HCT116 (cell line): Measurements from ENCODE around the gene HIVEP2. TPM values are rescaled to one million over a fixed set of nuclear protein-coding genes. Genes with fewer than 3 reads are reported as not detected.

Experiments
- ATAC-seq: fragments of 200-7000 bp; cut with Tn5 transposase; 2 replicates; pipeline ENCODE4 v1.9.1; 2020; ENCODE audit warnings: mild to moderate bottlenecking, moderate library complexity
- BruUV-seq: library from RNA; stranded (reverse); fragments of 400-500 nt; replicated peaks from 2 replicates; lab custom pipeline; 2021; lab: Mats Ljungman, UMichigan
- CTCF ChIA-PET: fragments of 300-600 bp; sonication (Branson Sonifier 250); formaldehyde crosslinking; loops from one replicate; lab custom pipeline; 2021; ENCODE audit warnings: antibody characterized with exemption; lab: Charles Lee
- POLR2A ChIA-PET: fragments of 300-600, 350-600 bp; sonication (Branson Sonifier 250); formaldehyde crosslinking; loops from one replicate; lab custom pipeline; 2021; ENCODE audit warnings: antibody characterized with exemption; lab: Charles Lee
- RAD21 ChIA-PET, 2 experiments: fragments of 300-600 bp; sonication (Branson Sonifier 250); formaldehyde crosslinking; loops; one replicate each; lab custom pipeline; 2023; ENCODE audit warnings: low total read pairs in 2 of 2; ENCODE audit not compliant: uncharacterized antibody in 2 of 2, unreplicated experiment in 2 of 2, low non-redundant PET in 1 of 2; lab: Charles Lee
- DNase-seq: peaks from one replicate; pipeline ENCODE4 v3.0.0-alpha.2; 2010; ENCODE audit warnings: low read depth, low spot score
- H2AFZ ChIP-seq: fragments of 200-600 bp; shearing (Covaris generic), sonication (generic); 2 replicates; pipeline ENCODE4 v1.6.1; 2017; ENCODE audit warnings: low read depth, mixed run types, mixed read lengths, antibody characterized with exemption, low read length; ENCODE audit not compliant: poor library complexity, severe bottlenecking
- H3K27ac ChIP-seq: 2 replicates; pipeline ENCODE4 v1.5.1; 2012; ENCODE audit warnings: low read depth, low read length
- H3K27me3 ChIP-seq: fragments of 200-600 bp; sonication (generic); 2 replicates; pipeline ENCODE4 v1.6.1; 2016; ENCODE audit warnings: mixed run types, low read length, mixed read lengths; ENCODE audit not compliant: insufficient read depth
- H3K36me3 ChIP-seq, 2 experiments: fragments of 200-500 bp in 1 of 2; fragments of 200-600 bp in 1 of 2; sonication (Bioruptor generic) in 1 of 2; sonication (generic) in 1 of 2; 2 replicates each; pipeline versions ENCODE4 v1.5.1 to v1.6.1; 2014 to 2016; ENCODE audit warnings: low read length in 2 of 2, inconsistent platforms in 1 of 2, mixed read lengths in 1 of 2, mixed run types in 1 of 2; ENCODE audit not compliant: insufficient read depth in 2 of 2, control insufficient read depth in 1 of 2
- H3K4me1 ChIP-seq, 2 experiments: fragments of 200-600 bp in 1 of 2; sonication (generic) in 1 of 2; 2 replicates each; pipeline versions ENCODE4 v1.5.1 to v1.6.1; 2012 to 2017; ENCODE audit warnings: low read length in 2 of 2, inconsistent platforms in 1 of 2, mild to moderate bottlenecking in 1 of 2, mixed read lengths in 1 of 2, mixed run types in 1 of 2, moderate library complexity in 1 of 2; ENCODE audit not compliant: insufficient read depth in 2 of 2, control insufficient read depth in 1 of 2
- H3K4me2 ChIP-seq: fragments of 200-600 bp; sonication (generic); 2 replicates; pipeline ENCODE4 v1.6.1; 2017; ENCODE audit warnings: mixed run types, low read length, mixed read lengths
- H3K4me3 ChIP-seq, 2 experiments: fragments of 200-600 bp in 1 of 2; sonication (generic) in 1 of 2; replicated peaks in 1 of 2; 2 replicates each; pipeline ENCODE4 v1.5.1; 2011 to 2016; ENCODE audit warnings: low read length in 2 of 2, control low read depth in 1 of 2, low read depth in 1 of 2, mild to moderate bottlenecking in 1 of 2, mixed read lengths in 1 of 2, mixed run types in 1 of 2
- H3K79me2 ChIP-seq: fragments of 200-600 bp; sonication (generic); 2 replicates; pipeline ENCODE4 v1.6.1; 2017; ENCODE audit warnings: mild to moderate bottlenecking, mixed run types, low read length, moderate library complexity, mixed read lengths; ENCODE audit not compliant: insufficient read depth
- H3K9ac ChIP-seq: fragments of 200-600 bp; sonication (generic); 2 replicates; pipeline ENCODE4 v1.6.1; 2016; ENCODE audit warnings: low read length, mixed read lengths
- H3K9me2 ChIP-seq: fragments of 200-600 bp; sonication (generic), shearing (Covaris generic); 2 replicates; pipeline ENCODE4 v1.6.1; 2017; ENCODE audit warnings: mixed run types, mild to moderate bottlenecking, moderate library complexity; ENCODE audit not compliant: insufficient read depth
- H3K9me3 ChIP-seq, 2 experiments: fragments of 200-500 bp in 1 of 2; fragments of 200-600 bp in 1 of 2; sonication (Bioruptor generic) in 1 of 2; sonication (generic) in 1 of 2; 2 replicates each; pipeline ENCODE4 v1.6.1; 2014 to 2017; ENCODE audit warnings: low read length in 2 of 2, mixed read lengths in 2 of 2, inconsistent platforms in 1 of 2, low read depth in 1 of 2, mild to moderate bottlenecking in 1 of 2, mixed run types in 1 of 2, moderate library complexity in 1 of 2; ENCODE audit not compliant: control insufficient read depth in 1 of 2, insufficient read depth in 1 of 2
- H4K20me1 ChIP-seq: fragments of 200-600 bp; sonication (generic), shearing (Covaris generic); 2 replicates; pipeline ENCODE4 v1.6.1; 2017; ENCODE audit warnings: mixed run types, mild to moderate bottlenecking, moderate library complexity; ENCODE audit not compliant: insufficient read depth
- CEBPB ChIP-seq: IDR thresholded peaks from 2 replicates; pipeline ENCODE4 v1.6.1; 2012; ENCODE audit warnings: low read depth
- EZH2 ChIP-seq: fragments of 200-600 bp; sonication (generic); IDR thresholded peaks from 2 replicates; pipeline ENCODE4 v1.6.1; 2017; ENCODE audit warnings: antibody characterized with exemption, mixed run types
- JUND ChIP-seq: IDR thresholded peaks from 2 replicates; pipeline ENCODE4 v1.6.1; 2012
- RAD21 ChIP-seq: IDR thresholded peaks from 2 replicates; pipeline ENCODE4 v1.6.1; 2012; ENCODE audit warnings: low read depth, mild to moderate bottlenecking
- REST ChIP-seq: IDR thresholded peaks from 2 replicates; pipeline ENCODE4 v1.6.1; 2012; ENCODE audit warnings: low read depth
- SIN3A ChIP-seq: IDR thresholded peaks from 2 replicates; pipeline ENCODE4 v1.6.1; 2012; ENCODE audit warnings: low read depth
- SP1 ChIP-seq: IDR thresholded peaks from 2 replicates; pipeline ENCODE4 v1.6.1; 2012; ENCODE audit warnings: low read depth
- TCF7L2 ChIP-seq: IDR thresholded peaks from 2 replicates; pipeline ENCODE4 v1.7.0; 2011; ENCODE audit warnings: borderline replicate concordance, inconsistent platforms; ENCODE audit not compliant: insufficient read depth, insufficient read length; ENCODE audit errors: extremely low read depth
- ZFX ChIP-seq: fragments of 450-650 bp; IDR thresholded peaks from 2 replicates; pipeline ENCODE4 v1.6.1; 2017
- ZNF274 ChIP-seq: fragments of 200-500 bp; sonication (Bioruptor generic); IDR thresholded peaks from 2 replicates; pipeline ENCODE4 v1.6.1; 2014; ENCODE audit warnings: mild to moderate bottlenecking, low read depth, low read length, inconsistent platforms
- intact Hi-C: fragments of 100-400 bp; cut with micrococcal nuclease; formaldehyde crosslinking; loops from 2 replicates; pipeline ENCODE4 v1.10.0; 2022
- total RNA-seq: library from RNA; stranded (reverse); gene quantifications from one replicate; pipeline ENCODE4 v1.2.1, GENCODE V29; 2021; ENCODE audit not compliant: unreplicated experiment

Gene HIVEP2
- total RNA-seq, 1 experiment from 2014 or later: 8.1 TPM

GRCh38 chr6:142821164-142821716 is 123.7 kb downstream of the HIVEP2 start:
- intact Hi-C loops: no loop called here
- H3K27me3 ChIP-seq: no peaks in the 10 kb centered on the region
- H3K9ac ChIP-seq: no peak overlapping the region
- ChIA-PET POLR2A (no interaction called here), RAD21 (no interaction called here), CTCF (no interaction called here)
- no peak overlapping the region for H2AFZ ChIP-seq
- no peaks in the 10 kb centered on the region for H3K79me2 ChIP-seq
- no peak overlapping the region for H3K4me3 ChIP-seq
- no peaks in the 10 kb centered on the region for H3K9me2 ChIP-seq
- BruUV-seq: no TSS peak
- H4K20me1 ChIP-seq: no peaks in the 10 kb centered on the region
- H3K9me3 ChIP-seq: no peaks in the 10 kb centered on the region
- DNase-seq: no peak
- no peak for ATAC-seq
- TF ChIP-seq ZFX (no peak), SIN3A (no peak), ZNF274 (no peak), CEBPB (no peak), RAD21 (no peak), EZH2 (no peak), REST (no peak), JUND (no peak), SP1 (no peak), TCF7L2 (no peak)
- no peaks in the 10 kb centered on the region for H3K36me3 ChIP-seq
- H3K27ac ChIP-seq: no peak overlapping the region
- no peaks in the 10 kb centered on the region for H3K4me1 ChIP-seq
- H3K4me2 ChIP-seq: no peak overlapping the region
